ENCODE results near the gene JKAMP. TPM values are rescaled to one million over a fixed set of nuclear protein-coding genes. Genes with fewer than 3 reads are reported as not detected.

JKAMP gene
- polyA plus RNA-seq, 1 experiment = 93.4 TPM

DNA sequence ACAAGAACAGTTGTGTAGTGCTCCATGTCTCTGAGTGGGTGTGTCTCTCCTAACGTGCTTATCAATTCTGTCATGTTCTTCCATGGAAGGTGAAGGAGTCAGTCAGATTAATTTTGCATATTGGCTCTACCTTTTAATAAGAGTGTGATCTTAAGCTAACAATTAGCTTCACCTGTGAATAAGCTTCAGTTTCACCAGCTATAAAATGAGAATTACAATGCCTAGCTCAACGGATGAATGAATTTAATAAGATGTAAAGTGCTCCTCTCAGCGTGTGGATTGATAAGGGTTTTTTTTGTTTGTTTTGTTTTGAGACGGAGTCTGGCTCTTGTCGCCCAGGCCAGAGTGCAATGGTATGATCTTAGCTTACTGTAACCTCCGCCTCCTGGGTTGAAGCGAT, 59.6 kb downstream of the JKAMP start:
- no peak for DNase-seq (ENCODE audit: low read depth)
- Histone ChIP-seq H3K27me3 (ENCODE audit: control insufficient read depth, insufficient read depth, low read length) (no peaks in the 10 kb centered on the region), H3K36me3 (ENCODE audit: control insufficient read depth, insufficient read depth, low read length) (no peaks in the 10 kb centered on the region), H3K4me3 (ENCODE audit: low read depth, low read length) (no peak overlapping the region)
- TF ChIP-seq, protein P1, sequence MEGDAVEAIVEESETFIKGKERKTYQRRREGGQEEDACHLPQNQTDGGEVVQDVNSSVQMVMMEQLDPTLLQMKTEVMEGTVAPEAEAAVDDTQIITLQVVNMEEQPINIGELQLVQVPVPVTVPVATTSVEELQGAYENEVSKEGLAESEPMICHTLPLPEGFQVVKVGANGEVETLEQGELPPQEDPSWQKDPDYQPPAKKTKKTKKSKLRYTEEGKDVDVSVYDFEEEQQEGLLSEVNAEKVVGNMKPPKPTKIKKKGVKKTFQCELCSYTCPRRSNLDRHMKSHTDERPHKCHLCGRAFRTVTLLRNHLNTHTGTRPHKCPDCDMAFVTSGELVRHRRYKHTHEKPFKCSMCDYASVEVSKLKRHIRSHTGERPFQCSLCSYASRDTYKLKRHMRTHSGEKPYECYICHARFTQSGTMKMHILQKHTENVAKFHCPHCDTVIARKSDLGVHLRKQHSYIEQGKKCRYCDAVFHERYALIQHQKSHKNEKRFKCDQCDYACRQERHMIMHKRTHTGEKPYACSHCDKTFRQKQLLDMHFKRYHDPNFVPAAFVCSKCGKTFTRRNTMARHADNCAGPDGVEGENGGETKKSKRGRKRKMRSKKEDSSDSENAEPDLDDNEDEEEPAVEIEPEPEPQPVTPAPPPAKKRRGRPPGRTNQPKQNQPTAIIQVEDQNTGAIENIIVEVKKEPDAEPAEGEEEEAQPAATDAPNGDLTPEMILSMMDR (IDR thresholded peaks at IDR 0.05; ENCODE audit: insufficient read depth, low read depth, low read length) = no peak
- ChIA-PET POLR2A (interaction anchor here (0.6 kb wide), 1 partner anchor 19 kb away, joined by 3 read pairs; no protein-coding TSS in a partner anchor), CTCF (interaction anchor here (1.1 kb wide), 1 partner anchor 31 kb away, joined by 4 read pairs; no protein-coding TSS in a partner anchor)

DNA sequence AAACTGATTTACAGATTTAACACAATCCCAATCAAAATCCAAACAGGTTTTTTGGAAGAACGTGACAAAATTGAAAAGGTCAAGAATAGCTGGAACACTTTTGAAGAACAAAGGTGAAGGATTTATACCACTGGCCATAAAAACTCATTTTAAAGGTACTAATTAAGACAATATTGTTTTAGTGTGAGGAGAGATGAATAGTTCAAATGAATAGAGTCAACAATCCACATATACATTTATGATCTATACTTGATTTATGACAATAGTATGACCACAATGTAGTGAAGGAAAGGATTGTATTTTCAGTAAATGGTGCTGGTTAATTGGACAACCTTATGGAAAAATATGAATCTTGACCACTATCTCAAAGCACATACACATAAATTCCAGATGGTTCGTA, 63.0 kb downstream of the JKAMP start:
- no peaks in the 10 kb centered on the region for H3K36me3 ChIP-seq (ENCODE audit: control insufficient read depth, insufficient read depth, low read length)
- H3K4me3 ChIP-seq (ENCODE audit: low read depth, low read length) = no peak overlapping the region
- TF ChIP-seq, protein P1 (IDR thresholded peaks at IDR 0.05; ENCODE audit: insufficient read depth, low read depth, low read length) = no peak
- ChIA-PET CTCF (no interaction called here), POLR2A (no interaction called here)
- no peaks in the 10 kb centered on the region for H3K27me3 ChIP-seq (ENCODE audit: control insufficient read depth, insufficient read depth, low read length)
- no peak for DNase-seq (ENCODE audit: low read depth)

Other genes starting within 250 kb of the JKAMP start
- gene GPR135, start 19.1 kb upstream of the JKAMP start, polyA plus RNA-seq (2011; rRNA removed) = 1.3 and 1.6 TPM in 2 replicates
- gene L3HYPDH, start 109 bp upstream of the JKAMP start, polyA plus RNA-seq (2011; rRNA removed) = 28.0 and 40.1 TPM in 2 replicates
- gene CCDC175, start 92.3 kb downstream of the JKAMP start, polyA plus RNA-seq (2011; rRNA removed) = not detected in 2 replicates

All from BJ (cell line).